IMR-90 (cell line): ENCODE data around the gene CENPA. TPM values are rescaled to one million over a fixed set of nuclear protein-coding genes. Genes with fewer than 3 reads are reported as not detected.

Experiments
- ATAC-seq: fragments of 200-7000 bp; cut with Tn5 transposase; 2 replicates; pipeline ENCODE4 v1.9.1; 2020; ENCODE audit warnings: low read depth, mild to moderate bottlenecking, moderate library complexity
- BruUV-seq: library from RNA; stranded (reverse); fragments of 400-500 nt; replicated peaks from 2 replicates; lab custom pipeline; 2021; lab: Mats Ljungman, UMichigan
- CTCF ChIA-PET: fragments of 300-600 bp; formaldehyde crosslinking; extraction: SDS; loops from one replicate; lab custom pipeline; 2021; ENCODE audit warnings: antibody characterized with exemption; lab: Yijun Ruan, JAX
- POLR2A ChIA-PET: fragments of 300-600 bp; sonication (Branson Sonifier 250); formaldehyde crosslinking; loops from one replicate; lab custom pipeline; 2022; ENCODE audit warnings: antibody characterized with exemption; ENCODE audit not compliant: unreplicated experiment; lab: Charles Lee
- DNase-seq: peaks from one replicate; pipeline ENCODE4 v3.0.0; 2013
- H2AFZ ChIP-seq: replicated peaks from 2 replicates; pipeline ENCODE3; 2013; ENCODE audit warnings: low read length, mild to moderate bottlenecking; ENCODE audit not compliant: poor library complexity
- H2AK5ac ChIP-seq: 2 replicates; pipeline ENCODE4 v1.6.1; 2013; ENCODE audit warnings: low read depth, low read length, inconsistent platforms
- H2AK9ac ChIP-seq: replicated peaks from 2 replicates; pipeline ENCODE3; 2013; ENCODE audit warnings: mild to moderate bottlenecking, low read depth, low read length, moderate library complexity; ENCODE audit not compliant: poor library complexity
- H2BK120ac ChIP-seq: 2 replicates; pipeline ENCODE4 v1.6.1; 2013; ENCODE audit warnings: low read depth, low read length, inconsistent platforms
- H2BK15ac ChIP-seq: 3 replicates; pipeline ENCODE4 v1.6.1; 2013; ENCODE audit warnings: low read depth, low read length, inconsistent platforms
- H2BK20ac ChIP-seq: 2 replicates; pipeline ENCODE4 v1.6.1; 2013; ENCODE audit warnings: low read depth, mild to moderate bottlenecking, inconsistent platforms, low read length, moderate library complexity
- H2BK5ac ChIP-seq: 2 replicates; pipeline ENCODE4 v1.6.1; 2013; ENCODE audit warnings: mild to moderate bottlenecking, low read depth, low read length, inconsistent platforms; ENCODE audit not compliant: poor library complexity, severe bottlenecking
- H3K14ac ChIP-seq: replicated peaks from 2 replicates; pipeline ENCODE4 v1.6.1; 2013; ENCODE audit warnings: low read depth, low read length, inconsistent platforms
- H3K18ac ChIP-seq: 2 replicates; pipeline ENCODE4 v1.6.1; 2013; ENCODE audit warnings: low read depth, low read length, control low read depth
- H3K23ac ChIP-seq: 2 replicates; pipeline ENCODE4 v1.6.1; 2013; ENCODE audit warnings: low read depth, low read length, inconsistent platforms
- H3K27ac ChIP-seq: 2 replicates; pipeline ENCODE4 v1.5.1; 2013; ENCODE audit warnings: mild to moderate bottlenecking, control low read depth, low read length; ENCODE audit not compliant: insufficient read depth
- H3K27me3 ChIP-seq: 2 replicates; pipeline ENCODE4 v1.6.1; 2013; ENCODE audit warnings: low read length; ENCODE audit not compliant: control insufficient read depth, insufficient read depth
- H3K36me3 ChIP-seq: 2 replicates; pipeline ENCODE4 v1.6.1; 2013; ENCODE audit warnings: low read length, mixed read lengths; ENCODE audit not compliant: control insufficient read depth, insufficient read depth
- H3K4ac ChIP-seq: 2 replicates; pipeline ENCODE4 v1.6.1; 2013; ENCODE audit warnings: low read depth, low read length, inconsistent platforms
- H3K4me1 ChIP-seq: 2 replicates; pipeline ENCODE4 v1.6.1; 2013; ENCODE audit warnings: low read length, mixed read lengths; ENCODE audit not compliant: control insufficient read depth, insufficient read depth
- H3K4me2 ChIP-seq: 2 replicates; pipeline ENCODE4 v1.6.1; 2013; ENCODE audit warnings: low read depth, mild to moderate bottlenecking, control low read depth, low read length, moderate library complexity
- H3K4me3 ChIP-seq: 2 replicates; pipeline ENCODE4 v1.5.1; 2013; ENCODE audit warnings: low read depth, mild to moderate bottlenecking, control low read depth, low read length, moderate library complexity; ENCODE audit not compliant: insufficient read depth
- H3K56ac ChIP-seq: 2 replicates; pipeline ENCODE4 v1.6.1; 2013; ENCODE audit warnings: low read length, inconsistent platforms; ENCODE audit not compliant: insufficient read depth; ENCODE audit errors: extremely low read depth
- H3K79me1 ChIP-seq, 2 experiments: 2 replicates each; pipeline ENCODE4 v1.6.1; 2013; ENCODE audit warnings: low read length in 2 of 2, inconsistent platforms in 1 of 2, low read depth in 1 of 2
- H3K9ac ChIP-seq: 2 replicates; pipeline ENCODE4 v1.6.1; 2013; ENCODE audit warnings: low read depth, low read length, control low read depth
- H3K9me1 ChIP-seq: 2 replicates; pipeline ENCODE4 v1.6.1; 2013; ENCODE audit warnings: low read length, inconsistent platforms; ENCODE audit not compliant: insufficient read depth
- H3K9me3 ChIP-seq: 2 replicates; pipeline ENCODE4 v1.6.1; 2013; ENCODE audit warnings: low read length; ENCODE audit not compliant: control insufficient read depth, insufficient read depth
- H4K20me1 ChIP-seq: 2 replicates; pipeline ENCODE4 v1.6.1; 2013; ENCODE audit warnings: low read length, inconsistent platforms; ENCODE audit not compliant: insufficient read depth
- H4K5ac ChIP-seq: 2 replicates; pipeline ENCODE4 v1.6.1; 2013; ENCODE audit warnings: mild to moderate bottlenecking, low read depth, low read length, control low read depth
- H4K8ac ChIP-seq, 2 experiments: 2 replicates each; pipeline ENCODE4 v1.6.1; 2013; ENCODE audit warnings: low read depth in 2 of 2, low read length in 2 of 2, control low read depth in 1 of 2, inconsistent platforms in 1 of 2
- H4K91ac ChIP-seq: 2 replicates; pipeline ENCODE4 v1.6.1; 2013; ENCODE audit warnings: low read depth, low read length, inconsistent platforms; ENCODE audit not compliant: insufficient read depth
- MAFK ChIP-seq: IDR thresholded peaks from 2 replicates; pipeline ENCODE4 v1.6.1; 2012; ENCODE audit warnings: low read depth, low read length, improper control_type of control experiment
- MAZ ChIP-seq: IDR thresholded peaks from 2 replicates; pipeline ENCODE4 v1.6.1; 2012; ENCODE audit warnings: low read depth, mild to moderate bottlenecking, low read length, improper control_type of control experiment, moderate library complexity, borderline replicate concordance
- MXI1 ChIP-seq: IDR thresholded peaks from 2 replicates; pipeline ENCODE4 v1.6.1; 2012; ENCODE audit warnings: low read depth, mild to moderate bottlenecking, low read length, moderate library complexity, borderline replicate concordance
- NFE2L2 ChIP-seq: fragments of 150-350 bp; IDR thresholded peaks from 2 replicates; pipeline ENCODE4 v1.6.1; 2016; ENCODE audit warnings: low read depth, mild to moderate bottlenecking, low read length
- POLR2A ChIP-seq: IDR thresholded peaks from 2 replicates; pipeline ENCODE4 v1.6.1; 2012; ENCODE audit warnings: mild to moderate bottlenecking, low read depth, low read length
- RAD21 ChIP-seq: IDR thresholded peaks from 2 replicates; pipeline ENCODE4 v1.6.1; 2012; ENCODE audit warnings: low read length, improper control_type of control experiment
- RCOR1 ChIP-seq: IDR thresholded peaks from 2 replicates; pipeline ENCODE4 v1.6.1; 2012; ENCODE audit warnings: mild to moderate bottlenecking, low read length, improper control_type of control experiment; ENCODE audit not compliant: insufficient replicate concordance
- WGBS, 2 experiments: methylation state at CpG; one replicate each; pipeline versions ENCODE4 v1.1.5 to v1.1.7; 2013; ENCODE audit warnings: missing lambda C conversion rate in 2 of 2; ENCODE audit not compliant: insufficient read length in 1 of 2; ENCODE audit errors: extremely low coverage in 2 of 2; 5-methylcytosine and 5-hydroxymethylcytosine counted together
- dilution Hi-C: fragments of 300-500 bp; cut with HindIII; formaldehyde crosslinking; loops from one replicate; pipeline ENCODE4 v1.14.3; 2018; ENCODE audit warnings: low sequenced_read_pairs; ENCODE audit not compliant: unreplicated experiment
- in situ Hi-C: fragments of 300-500 bp; cut with MboI; formaldehyde crosslinking; loops from 3 replicates; pipeline ENCODE4 v1.14.3; 2019; ENCODE audit warnings: low sequenced_read_pairs, inconsistent platforms, mixed read lengths
- intact Hi-C: fragments of 100-400 bp; cut with micrococcal nuclease; formaldehyde crosslinking; loops from 2 replicates; pipeline ENCODE4 v1.10.0; 2022
- polyA plus RNA-seq, 3 experiments: library from polyadenylated mRNA; depleted of rRNA; stranded (reverse); fragments of >200 nt; gene quantifications; 2 replicates each; pipeline ENCODE4 v1.2.3, GENCODE V29; 2012; ENCODE audit warnings: low replicate concordance in 1 of 3
- total RNA-seq: library from RNA; depleted of rRNA; stranded (reverse); fragments of >200 nt; gene quantifications from 2 replicates; pipeline ENCODE4 v1.2.3, GENCODE V29; 2012
- TF ChIP-seq, protein P1 (sequence below): conservative IDR thresholded peaks from 2 replicates; pipeline ENCODE4 v1.5.1; 2012; ENCODE audit warnings: mild to moderate bottlenecking, low read depth, low read length, improper control_type of control experiment

Gene CENPA
- total and polyA plus RNA-seq, 2 of the 4 experiments (the other 2 are of a cell fraction), result 7.7 to 14.9 TPM

DNA sequence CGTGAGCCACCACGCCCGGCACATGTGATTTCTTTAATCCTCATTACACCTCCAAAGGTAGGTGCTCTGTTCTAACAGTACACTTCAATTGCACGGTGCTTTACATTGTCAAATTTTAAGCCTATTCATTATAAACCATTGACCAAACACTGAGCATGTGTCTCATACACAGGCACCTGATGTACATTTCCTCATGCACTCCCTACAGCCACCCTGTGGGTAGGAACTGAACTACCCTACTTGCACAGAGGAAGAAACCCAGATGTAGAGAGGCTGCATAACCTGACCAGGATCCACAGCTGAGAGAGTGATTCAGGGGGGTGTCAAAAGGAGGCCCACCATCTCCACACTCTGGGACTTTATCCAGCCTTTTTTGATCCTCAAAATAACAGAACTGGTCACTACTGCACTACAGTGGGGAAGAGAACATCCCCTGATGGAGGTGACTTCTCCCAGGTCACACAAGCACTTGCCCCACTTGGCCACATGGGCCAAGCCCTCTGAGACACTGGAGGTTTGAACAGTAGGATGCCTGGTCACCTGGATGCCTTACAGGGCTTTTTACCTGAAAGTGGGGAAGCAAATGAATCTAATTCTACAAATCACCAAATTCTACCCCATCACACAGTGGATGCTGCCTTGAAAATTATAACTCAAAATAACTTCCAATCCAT lies 55.2 kb downstream of the CENPA start:
- Histone ChIP-seq H4K20me1 (no peaks in the 10 kb centered on the region), H3K36me3 (no peaks in the 10 kb centered on the region), H3K18ac (no peak overlapping the region), H3K4me1 (no peaks in the 10 kb centered on the region), H4K91ac (no peak overlapping the region), H3K14ac (no peak overlapping the region), H2BK5ac (no peak overlapping the region), H3K4me3 (no peak overlapping the region), H3K56ac (no peak overlapping the region), H2BK20ac (no peak overlapping the region), H2AK9ac (no peak overlapping the region), H3K9me3 (no peaks in the 10 kb centered on the region), H3K27ac (no peak overlapping the region), H3K4me2 (no peak overlapping the region), H2BK15ac (no peak overlapping the region), H3K4ac (no peak overlapping the region), H3K27me3 (peaks cover 45% of the 10 kb centered on the region), H3K79me1 (no peaks in the 10 kb centered on the region), H2BK120ac (no peak overlapping the region), H4K5ac (no peak overlapping the region), H3K9ac (no peak overlapping the region), H2AK5ac (no peak overlapping the region), H2AFZ (no peak overlapping the region), H3K23ac (no peak overlapping the region), H3K9me1 (no peaks in the 10 kb centered on the region), H4K8ac (no peak overlapping the region)
- WGBS, 2 experiments, result 63% methylated on average over 1 of the region's 4 CpGs; no CpG with 5 or more reads in 1 of the 2 experiments
- in situ Hi-C loops (loop anchor here (5.0 kb wide), 1 partner anchor 171 kb away; no protein-coding TSS in a partner anchor), dilution Hi-C loops (no loop called here), intact Hi-C loops (no loop called here)
- DNase-seq, result no peak
- no peak for ATAC-seq
- no peak for TF ChIP-seq NFE2L2
- TF ChIP-seq RAD21, result no peak
- no peak for TF ChIP-seq MAFK
- TF ChIP-seq MAZ, result no peak
- TF ChIP-seq RCOR1, result no peak
- TF ChIP-seq, protein P1, sequence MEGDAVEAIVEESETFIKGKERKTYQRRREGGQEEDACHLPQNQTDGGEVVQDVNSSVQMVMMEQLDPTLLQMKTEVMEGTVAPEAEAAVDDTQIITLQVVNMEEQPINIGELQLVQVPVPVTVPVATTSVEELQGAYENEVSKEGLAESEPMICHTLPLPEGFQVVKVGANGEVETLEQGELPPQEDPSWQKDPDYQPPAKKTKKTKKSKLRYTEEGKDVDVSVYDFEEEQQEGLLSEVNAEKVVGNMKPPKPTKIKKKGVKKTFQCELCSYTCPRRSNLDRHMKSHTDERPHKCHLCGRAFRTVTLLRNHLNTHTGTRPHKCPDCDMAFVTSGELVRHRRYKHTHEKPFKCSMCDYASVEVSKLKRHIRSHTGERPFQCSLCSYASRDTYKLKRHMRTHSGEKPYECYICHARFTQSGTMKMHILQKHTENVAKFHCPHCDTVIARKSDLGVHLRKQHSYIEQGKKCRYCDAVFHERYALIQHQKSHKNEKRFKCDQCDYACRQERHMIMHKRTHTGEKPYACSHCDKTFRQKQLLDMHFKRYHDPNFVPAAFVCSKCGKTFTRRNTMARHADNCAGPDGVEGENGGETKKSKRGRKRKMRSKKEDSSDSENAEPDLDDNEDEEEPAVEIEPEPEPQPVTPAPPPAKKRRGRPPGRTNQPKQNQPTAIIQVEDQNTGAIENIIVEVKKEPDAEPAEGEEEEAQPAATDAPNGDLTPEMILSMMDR, result no peak
- no peak for TF ChIP-seq POLR2A
- TF ChIP-seq MXI1, result no peak
- no TSS peak for BruUV-seq
- ChIA-PET POLR2A (no interaction called here), CTCF (no interaction called here)
